Tibial artery (tissue), 4 donors: Measurements from ENCODE around the gene CCDC59.
"Not testable (repeated sequence)": the region's sequence is repeated elsewhere in the genome, so short reads cannot be mapped to it uniquely, and the experiment has no call there.

Source experiments
- DNase-seq, 2 donors: peaks; one replicate each; pipeline ENCODE4 v3.0.0-alpha.2; 2019
- H3K27ac ChIP-seq, 2 donors: fragments of 200-600 bp; sonication (generic) in 1 of 2; 1 replicate in 1 of 2; 2 replicates in 1 of 2; pipeline ENCODE4 v1.5.1; 2018 to 2019; ENCODE audit warnings: mild to moderate bottlenecking in 1 of 2
- H3K27me3 ChIP-seq, 2 donors: fragments of 200-600 bp; sonication (generic) in 1 of 2; one replicate each; pipeline versions ENCODE4 v1.5.1 to v1.6.0; 2016 to 2019
- H3K36me3 ChIP-seq, 3 donors: fragments of 200-600 bp; sonication (generic) in 2 of 3; one replicate each; pipeline ENCODE4 v1.5.1; 2016 to 2019; ENCODE audit warnings: mild to moderate bottlenecking in 2 of 3
- H3K4me1 ChIP-seq, 4 donors: fragments of 200-600 bp; sonication (generic) in 2 of 4; 1 replicate in 3 of 4; 2 replicates in 1 of 4; pipeline ENCODE4 v1.5.1; 2016 to 2019
- H3K4me3 ChIP-seq, 2 donors: fragments of 200-600 bp; sonication (generic) in 1 of 2; 1 replicate in 1 of 2; 2 replicates in 1 of 2; pipeline ENCODE4 v1.5.1; 2018 to 2019; ENCODE audit warnings: mild to moderate bottlenecking in 2 of 2
- H3K9me3 ChIP-seq, 3 donors: fragments of 200-600 bp; sonication (generic) in 1 of 3; one replicate each; pipeline ENCODE4 v1.5.1; 2016 to 2019
- intact Hi-C: fragments of 100-400 bp; cut with DNase I; formaldehyde crosslinking; loops from one replicate; pipeline ENCODE4 v1.15.0; 2023; ENCODE audit warnings: low total_unique reads
- TF ChIP-seq, protein P1 (sequence below), 2 experiments: fragments of 200-600 bp in 1 of 2; fragments of 450-650 bp in 1 of 2; IDR thresholded peaks; one replicate each; pipeline ENCODE4 v1.5.1; 2017 to 2019; ENCODE audit warnings: antibody characterized with exemption in 2 of 2, mild to moderate bottlenecking in 1 of 2, moderate library complexity in 1 of 2

The CCDC59 gene

DNA sequence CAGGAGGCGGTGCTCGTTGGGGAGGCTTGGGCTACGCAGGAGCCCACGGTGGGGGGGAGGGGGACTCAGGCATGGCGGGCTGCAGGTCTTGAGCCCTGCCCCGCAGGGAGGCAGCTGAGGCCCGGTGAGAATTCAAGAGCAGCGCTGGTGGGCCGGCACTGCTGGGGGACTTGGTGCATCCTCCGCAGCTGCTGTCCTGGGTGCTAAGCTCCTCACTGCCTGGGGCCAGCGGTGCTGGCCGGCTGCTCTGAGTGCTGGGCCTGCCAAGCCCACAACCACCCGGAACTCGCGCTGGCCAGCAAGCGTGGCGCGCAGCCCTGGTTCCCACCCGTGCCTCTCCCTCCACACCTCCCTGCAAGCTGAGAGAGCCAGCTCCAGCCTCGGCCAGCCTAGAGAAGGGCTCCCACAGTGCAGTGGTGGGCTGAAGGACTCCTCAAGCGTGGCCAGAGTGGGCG, 3.3 kb upstream of the CCDC59 start:
- TF ChIP-seq, protein P1, sequence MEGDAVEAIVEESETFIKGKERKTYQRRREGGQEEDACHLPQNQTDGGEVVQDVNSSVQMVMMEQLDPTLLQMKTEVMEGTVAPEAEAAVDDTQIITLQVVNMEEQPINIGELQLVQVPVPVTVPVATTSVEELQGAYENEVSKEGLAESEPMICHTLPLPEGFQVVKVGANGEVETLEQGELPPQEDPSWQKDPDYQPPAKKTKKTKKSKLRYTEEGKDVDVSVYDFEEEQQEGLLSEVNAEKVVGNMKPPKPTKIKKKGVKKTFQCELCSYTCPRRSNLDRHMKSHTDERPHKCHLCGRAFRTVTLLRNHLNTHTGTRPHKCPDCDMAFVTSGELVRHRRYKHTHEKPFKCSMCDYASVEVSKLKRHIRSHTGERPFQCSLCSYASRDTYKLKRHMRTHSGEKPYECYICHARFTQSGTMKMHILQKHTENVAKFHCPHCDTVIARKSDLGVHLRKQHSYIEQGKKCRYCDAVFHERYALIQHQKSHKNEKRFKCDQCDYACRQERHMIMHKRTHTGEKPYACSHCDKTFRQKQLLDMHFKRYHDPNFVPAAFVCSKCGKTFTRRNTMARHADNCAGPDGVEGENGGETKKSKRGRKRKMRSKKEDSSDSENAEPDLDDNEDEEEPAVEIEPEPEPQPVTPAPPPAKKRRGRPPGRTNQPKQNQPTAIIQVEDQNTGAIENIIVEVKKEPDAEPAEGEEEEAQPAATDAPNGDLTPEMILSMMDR (IDR thresholded peaks at IDR 0.05) = no peak
- Histone ChIP-seq H3K4me3 (no peak overlapping the region), H3K4me1 (peaks cover 0 to 37% (median 20%) of the 10 kb centered on the region in 4 donors), H3K27me3 (no peaks in the 10 kb centered on the region), H3K27ac (no peak overlapping the region), H3K36me3 (no peaks in the 10 kb centered on the region), H3K9me3 (no peaks in the 10 kb centered on the region)
- intact Hi-C loops = no loop called here
- no peak for DNase-seq

DNA sequence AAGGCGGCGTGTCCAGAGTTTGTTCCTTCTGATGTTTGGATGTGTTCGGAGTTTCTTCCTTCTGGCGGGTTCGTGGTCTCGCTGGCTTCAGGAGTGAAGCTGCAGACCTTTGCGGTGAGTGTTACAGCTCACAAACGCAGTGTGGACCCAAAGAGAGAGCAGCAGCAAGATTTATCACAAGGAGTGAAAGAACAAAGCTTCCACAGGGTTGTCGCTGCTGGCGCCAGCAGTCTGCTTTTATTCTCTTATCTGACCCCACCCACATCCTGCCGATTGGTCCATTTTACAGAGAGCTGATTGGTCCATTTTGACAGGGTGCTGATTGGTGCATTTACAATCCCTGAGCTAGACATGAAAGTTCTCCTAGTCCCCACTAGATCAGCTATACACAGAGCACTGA, 2.6 kb upstream of the CCDC59 start:
- DNase-seq, intact Hi-C loops: not testable (repeated sequence)

GRCh38 chr12:82359115-82359478, 910 bp upstream of the CCDC59 start:
- Histone ChIP-seq H3K27me3 (no peaks in the 10 kb centered on the region), H3K4me1 (peaks cover 0 to 42% (median 26%) of the 10 kb centered on the region in 4 donors), H3K27ac (peak overlapping the region; percentile 89 to 96), H3K9me3 (no peaks in the 10 kb centered on the region), H3K36me3 (peaks cover 4 to 16% (median 14%) of the 10 kb centered on the region in 3 donors), H3K4me3 (peak overlapping the region; percentile 70 to 80)
- TF ChIP-seq, protein P1 (IDR thresholded peaks at IDR 0.05) = no peak
- intact Hi-C loops = no loop called here
- no peak for DNase-seq

More for the DNA sequence above, 2.6 kb upstream of the CCDC59 start:
- not testable (repeated sequence) for H3K9me3 ChIP-seq, H3K27ac ChIP-seq, H3K27me3 ChIP-seq, H3K4me3 ChIP-seq, H3K36me3 ChIP-seq
- H3K4me1 ChIP-seq = peaks cover 0 to 42% (median 26%) of the 10 kb centered on the region in 4 donors

DNA sequence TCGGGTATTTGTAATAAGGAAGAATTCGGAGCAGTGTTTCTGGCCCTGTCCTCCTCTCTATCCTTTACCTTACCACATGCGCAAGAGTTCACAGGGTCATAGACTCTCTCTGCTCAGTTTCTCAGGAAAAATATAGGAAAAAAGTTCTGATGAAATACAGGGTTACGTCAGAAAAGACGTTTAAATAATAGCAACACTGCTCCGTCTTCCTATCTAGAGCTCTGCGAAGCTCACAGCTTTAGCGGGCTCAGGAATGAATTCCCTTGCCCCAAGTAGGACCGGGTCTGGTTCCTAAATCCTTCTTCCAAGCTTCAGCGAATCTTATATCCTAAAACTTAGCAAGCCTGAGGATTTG, 365 bp downstream of the CCDC59 start:
- Histone ChIP-seq H3K4me1 (peaks cover 0 to 42% (median 24%) of the 10 kb centered on the region in 4 donors), H3K27me3 (no peaks in the 10 kb centered on the region), H3K9me3 (no peaks in the 10 kb centered on the region), H3K36me3 (peaks cover 17 to 28% (median 27%) of the 10 kb centered on the region in 3 donors), H3K4me3 (peak overlapping the region; percentile 70 to 80), H3K27ac (peak overlapping the region; percentile 89 to 96)
- DNase-seq = no peak
- TF ChIP-seq, protein P1 (IDR thresholded peaks at IDR 0.05) = no peak
- intact Hi-C loops = no loop called here

DNA sequence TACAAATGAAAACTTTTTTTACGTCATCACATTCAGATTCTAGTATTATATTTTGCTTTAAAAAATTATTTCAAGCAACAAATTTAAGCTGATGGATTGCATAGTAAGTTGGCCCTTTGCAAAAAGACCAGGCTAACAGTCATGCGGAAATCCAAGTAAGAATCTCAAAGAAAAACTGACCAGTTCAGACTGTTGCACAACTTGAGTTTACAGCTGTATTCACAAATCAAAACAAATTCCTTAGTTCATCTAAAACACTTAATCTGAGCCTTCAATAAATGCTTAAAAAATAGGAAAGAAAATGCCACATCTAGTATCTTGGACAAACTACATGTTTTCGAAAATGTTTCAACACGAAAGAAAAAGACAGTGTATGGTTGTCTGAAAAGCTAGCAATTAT, 847 bp downstream of the CCDC59 start:
- TF ChIP-seq, protein P1 (IDR thresholded peaks at IDR 0.05) = no peak
- Histone ChIP-seq H3K27me3 (no peaks in the 10 kb centered on the region), H3K36me3 (peaks cover 22 to 33% (median 32%) of the 10 kb centered on the region in 3 donors), H3K27ac (peak overlapping the region; percentile 89 to 96), H3K9me3 (no peaks in the 10 kb centered on the region), H3K4me3 (peak overlapping the region; percentile 70 to 80), H3K4me1 (peaks cover 0 to 42% (median 24%) of the 10 kb centered on the region in 4 donors)
- no peak for DNase-seq
- intact Hi-C loops = no loop called here

DNA sequence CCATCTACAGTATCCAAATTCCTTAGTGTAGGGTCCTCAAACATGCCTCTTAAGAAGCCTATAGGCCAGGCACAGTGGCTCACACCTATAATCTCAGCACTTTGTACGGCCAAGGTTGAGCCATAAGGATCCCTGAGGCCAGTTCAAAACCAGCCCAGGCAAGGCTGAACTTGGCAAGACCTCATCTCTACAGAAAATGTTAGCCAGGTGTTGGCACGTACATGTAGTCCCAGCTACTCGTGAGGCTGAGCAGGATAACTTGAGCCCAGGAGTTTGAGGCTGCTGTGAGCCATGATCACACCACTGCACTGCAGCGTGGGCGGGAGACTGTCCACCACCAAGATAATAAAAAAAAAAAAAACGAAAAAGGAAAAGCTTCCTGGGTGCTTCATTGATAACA, 6.8 kb downstream of the CCDC59 start:
- peaks cover 38 to 82% (median 55%) of the 10 kb centered on the region in 3 donors for H3K36me3 ChIP-seq
- no peak overlapping the region for H3K4me3 ChIP-seq
- intact Hi-C loops = no loop called here
- H3K27ac ChIP-seq = no peak overlapping the region
- DNase-seq = no peak
- H3K4me1 ChIP-seq = peaks cover 0 to 6% (median 4%) of the 10 kb centered on the region in 4 donors
- no peaks in the 10 kb centered on the region for H3K27me3 ChIP-seq
- H3K9me3 ChIP-seq = no peaks in the 10 kb centered on the region
- TF ChIP-seq, protein P1 (IDR thresholded peaks at IDR 0.05) = no peak
